ENCODE results near the gene PCYT1A.

PCYT1A gene

GRCh38 chr3:196237203-196237602 lies 50.3 kb downstream of the PCYT1A start:
- peaks cover 24 to 33% of the 10 kb centered on the region in 2 donors for H3K36me3 ChIP-seq (ENCODE audit: control insufficient read depth in 2 of 2, insufficient read depth in 2 of 2, low read length in 2 of 2)

GRCh38 chr3:196236223-196236622 lies 51.3 kb downstream of the PCYT1A start:
- Histone ChIP-seq H3K36me3 (ENCODE audit: control insufficient read depth in 2 of 2, insufficient read depth in 2 of 2, low read length in 2 of 2) (peaks cover 15 to 26% of the 10 kb centered on the region in 2 donors), H3K9ac (ENCODE audit: low read length in 2 of 2) (no peak overlapping the region), H3K4me1 (ENCODE audit: control insufficient read depth, insufficient read depth, low read length) (no peaks in the 10 kb centered on the region), H3K27me3 (ENCODE audit: control insufficient read depth in 1 of 2, insufficient read depth in 2 of 2, low read length in 2 of 2) (no peaks in the 10 kb centered on the region), H3K27ac (ENCODE audit: low read length) (peak overlapping the region; percentile 31), H3K4me3 (ENCODE audit: low read length in 2 of 2) (no peak overlapping the region), H3K9me3 (ENCODE audit: control insufficient read depth in 2 of 2, low read length in 2 of 2) (no peaks in the 10 kb centered on the region)

More at GRCh38 chr3:196237203-196237602, 50.3 kb downstream of the PCYT1A start:
- Histone ChIP-seq H3K9ac (ENCODE audit: low read length in 2 of 2) (no peak overlapping the region), H3K9me3 (ENCODE audit: control insufficient read depth in 2 of 2, low read length in 2 of 2) (no peaks in the 10 kb centered on the region), H3K27me3 (ENCODE audit: control insufficient read depth in 1 of 2, insufficient read depth in 2 of 2, low read length in 2 of 2) (no peaks in the 10 kb centered on the region), H3K4me3 (ENCODE audit: low read length in 2 of 2) (no peak overlapping the region), H3K4me1 (ENCODE audit: control insufficient read depth, insufficient read depth, low read length) (no peaks in the 10 kb centered on the region), H3K27ac (ENCODE audit: low read length) (no peak overlapping the region)

- Histone ChIP-seq H3K4me3 (ENCODE audit: low read length in 2 of 2) (no peak overlapping the region), H3K36me3 (ENCODE audit: control insufficient read depth in 2 of 2, insufficient read depth in 2 of 2, low read length in 2 of 2) (peaks cover 15 to 26% of the 10 kb centered on the region in 2 donors), H3K9ac (ENCODE audit: low read length in 2 of 2) (no peak overlapping the region), H3K27ac (ENCODE audit: low read length) (peak overlapping the region; percentile 31), H3K27me3 (ENCODE audit: control insufficient read depth in 1 of 2, insufficient read depth in 2 of 2, low read length in 2 of 2) (no peaks in the 10 kb centered on the region), H3K4me1 (ENCODE audit: control insufficient read depth, insufficient read depth, low read length) (no peaks in the 10 kb centered on the region), H3K9me3 (ENCODE audit: control insufficient read depth in 2 of 2, low read length in 2 of 2) (no peaks in the 10 kb centered on the region)
Observed at GRCh38 chr3:196235452-196236122, 51.9 kb downstream of the PCYT1A start.

- no peak overlapping the region for H3K4me3 ChIP-seq (ENCODE audit: low read length in 2 of 2)
- H3K9me3 ChIP-seq (ENCODE audit: control insufficient read depth in 2 of 2, low read length in 2 of 2) = no peaks in the 10 kb centered on the region
- peaks cover 10 to 11% of the 10 kb centered on the region in 2 donors for H3K36me3 ChIP-seq (ENCODE audit: control insufficient read depth in 2 of 2, insufficient read depth in 2 of 2, low read length in 2 of 2)
- H3K9ac ChIP-seq (ENCODE audit: low read length in 2 of 2) = no peak overlapping the region
- H3K27me3 ChIP-seq (ENCODE audit: control insufficient read depth in 1 of 2, insufficient read depth in 2 of 2, low read length in 2 of 2) = no peaks in the 10 kb centered on the region
- H3K4me1 ChIP-seq (ENCODE audit: control insufficient read depth, insufficient read depth, low read length) = no peaks in the 10 kb centered on the region
- H3K27ac ChIP-seq (ENCODE audit: low read length) = no peak overlapping the region
Observed at GRCh38 chr3:196232882-196233251, 54.7 kb downstream of the PCYT1A start.

- Histone ChIP-seq H3K4me3 (ENCODE audit: low read length in 2 of 2) (no peak overlapping the region), H3K27ac (ENCODE audit: low read length) (no peak overlapping the region), H3K27me3 (ENCODE audit: control insufficient read depth in 1 of 2, insufficient read depth in 2 of 2, low read length in 2 of 2) (no peaks in the 10 kb centered on the region), H3K9me3 (ENCODE audit: control insufficient read depth in 2 of 2, low read length in 2 of 2) (no peaks in the 10 kb centered on the region), H3K36me3 (ENCODE audit: control insufficient read depth in 2 of 2, insufficient read depth in 2 of 2, low read length in 2 of 2) (peaks cover 4 to 6% of the 10 kb centered on the region in 2 donors), H3K9ac (ENCODE audit: low read length in 2 of 2) (no peak overlapping the region), H3K4me1 (ENCODE audit: control insufficient read depth, insufficient read depth, low read length) (peaks cover 4% of the 10 kb centered on the region)
Observed at GRCh38 chr3:196232154-196232881, 55.2 kb downstream of the PCYT1A start.

GRCh38 chr3:196227629-196228493 lies 59.7 kb downstream of the PCYT1A start:
- Histone ChIP-seq H3K9ac (ENCODE audit: low read length in 2 of 2) (no peak overlapping the region), H3K27ac (ENCODE audit: low read length) (no peak overlapping the region)

GRCh38 chr3:196227121-196227561 lies 60.4 kb downstream of the PCYT1A start:
- Histone ChIP-seq H3K27ac (ENCODE audit: low read length) (no peak overlapping the region), H3K9ac (ENCODE audit: low read length in 2 of 2) (no peak overlapping the region), H3K9me3 (ENCODE audit: control insufficient read depth in 2 of 2, low read length in 2 of 2) (no peaks in the 10 kb centered on the region), H3K36me3 (ENCODE audit: control insufficient read depth in 2 of 2, insufficient read depth in 2 of 2, low read length in 2 of 2) (no peaks in the 10 kb centered on the region), H3K4me3 (ENCODE audit: low read length in 2 of 2) (no peak overlapping the region), H3K27me3 (ENCODE audit: control insufficient read depth in 1 of 2, insufficient read depth in 2 of 2, low read length in 2 of 2) (peaks cover 0 to 2% of the 10 kb centered on the region in 2 donors), H3K4me1 (ENCODE audit: control insufficient read depth, insufficient read depth, low read length) (peaks cover 4% of the 10 kb centered on the region)

More at GRCh38 chr3:196227629-196228493, 59.7 kb downstream of the PCYT1A start:
- Histone ChIP-seq H3K9me3 (ENCODE audit: control insufficient read depth in 2 of 2, low read length in 2 of 2) (no peaks in the 10 kb centered on the region), H3K4me1 (ENCODE audit: control insufficient read depth, insufficient read depth, low read length) (peaks cover 4% of the 10 kb centered on the region), H3K4me3 (ENCODE audit: low read length in 2 of 2) (no peak overlapping the region), H3K27me3 (ENCODE audit: control insufficient read depth in 1 of 2, insufficient read depth in 2 of 2, low read length in 2 of 2) (peaks cover 0 to 2% of the 10 kb centered on the region in 2 donors), H3K36me3 (ENCODE audit: control insufficient read depth in 2 of 2, insufficient read depth in 2 of 2, low read length in 2 of 2) (no peaks in the 10 kb centered on the region)

- Histone ChIP-seq H3K9ac (ENCODE audit: low read length in 2 of 2) (no peak overlapping the region), H3K4me1 (ENCODE audit: control insufficient read depth, insufficient read depth, low read length) (peaks cover 4% of the 10 kb centered on the region), H3K9me3 (ENCODE audit: control insufficient read depth in 2 of 2, low read length in 2 of 2) (no peaks in the 10 kb centered on the region), H3K4me3 (ENCODE audit: low read length in 2 of 2) (no peak overlapping the region), H3K27me3 (ENCODE audit: control insufficient read depth in 1 of 2, insufficient read depth in 2 of 2, low read length in 2 of 2) (peaks cover 0 to 2% of the 10 kb centered on the region in 2 donors), H3K27ac (ENCODE audit: low read length) (no peak overlapping the region), H3K36me3 (ENCODE audit: control insufficient read depth in 2 of 2, insufficient read depth in 2 of 2, low read length in 2 of 2) (no peaks in the 10 kb centered on the region)
Observed at GRCh38 chr3:196225763-196226364, 61.7 kb downstream of the PCYT1A start.

GRCh38 chr3:196225086-196225485 lies 62.4 kb downstream of the PCYT1A start:
- H3K4me3 ChIP-seq (ENCODE audit: low read length in 2 of 2) = no peak overlapping the region
- peaks cover 4% of the 10 kb centered on the region for H3K4me1 ChIP-seq (ENCODE audit: control insufficient read depth, insufficient read depth, low read length)
- H3K9me3 ChIP-seq (ENCODE audit: control insufficient read depth in 2 of 2, low read length in 2 of 2) = no peaks in the 10 kb centered on the region
- no peak overlapping the region for H3K27ac ChIP-seq (ENCODE audit: low read length)
- H3K9ac ChIP-seq (ENCODE audit: low read length in 2 of 2) = no peak overlapping the region
- H3K36me3 ChIP-seq (ENCODE audit: control insufficient read depth in 2 of 2, insufficient read depth in 2 of 2, low read length in 2 of 2) = no peaks in the 10 kb centered on the region
- H3K27me3 ChIP-seq (ENCODE audit: control insufficient read depth in 1 of 2, insufficient read depth in 2 of 2, low read length in 2 of 2) = peaks cover 0 to 2% of the 10 kb centered on the region in 2 donors

GRCh38 chr3:196222876-196223595 lies 64.5 kb downstream of the PCYT1A start:
- no peak overlapping the region for H3K4me3 ChIP-seq (ENCODE audit: low read length in 2 of 2)
- H3K27me3 ChIP-seq (ENCODE audit: control insufficient read depth in 1 of 2, insufficient read depth in 2 of 2, low read length in 2 of 2) = peaks cover 0 to 2% of the 10 kb centered on the region in 2 donors
- H3K9ac ChIP-seq (ENCODE audit: low read length in 2 of 2) = no peak overlapping the region
- no peaks in the 10 kb centered on the region for H3K9me3 ChIP-seq (ENCODE audit: control insufficient read depth in 2 of 2, low read length in 2 of 2)
- no peaks in the 10 kb centered on the region for H3K36me3 ChIP-seq (ENCODE audit: control insufficient read depth in 2 of 2, insufficient read depth in 2 of 2, low read length in 2 of 2)
- H3K27ac ChIP-seq (ENCODE audit: low read length) = no peak overlapping the region
- H3K4me1 ChIP-seq (ENCODE audit: control insufficient read depth, insufficient read depth, low read length) = peaks cover 9% of the 10 kb centered on the region
